ENCODE results near the gene FEM1B.
"Not testable (repeated sequence)": the region's sequence is repeated elsewhere in the genome, so short reads cannot be mapped to it uniquely, and the experiment has no call there.

Gene FEM1B

GRCh38 chr15:68277603-68278344 lies at the start of gene FEM1B:
TSS of gene FEM1B (plus strand) at chr15:68277745. CDS start at chr15:68278418, 673 bp downstream.
- H3K36me3 ChIP-seq (ENCODE audit: control insufficient read depth, insufficient read depth, low read length, severe bottlenecking): no peaks in the 10 kb centered on the region
- H3K4me1 ChIP-seq (ENCODE audit: control insufficient read depth, insufficient read depth, low read length): peaks cover 56% of the 10 kb centered on the region
- peak within 1 kb of the TSS; percentile 99 for H3K9ac ChIP-seq (ENCODE audit: low read length)
- peak; percentile 96 for DNase-seq (ENCODE audit: low read depth)
- peak within 1 kb of the TSS; percentile 97 for H3K4me3 ChIP-seq (ENCODE audit: low read length)
- H3K9me3 ChIP-seq (ENCODE audit: control insufficient read depth, low read length): no peaks in the 10 kb centered on the region
- no peaks in the 10 kb centered on the region for H3K27me3 ChIP-seq (replicated peaks; ENCODE audit: control insufficient read depth, insufficient read depth, low read length)

- peak; percentile 46 for DNase-seq (ENCODE audit: low read depth)
- Histone ChIP-seq H3K4me1 (ENCODE audit: control insufficient read depth, insufficient read depth, low read length) (peaks cover 17% of the 10 kb centered on the region), H3K9me3 (ENCODE audit: control insufficient read depth, low read length) (no peaks in the 10 kb centered on the region), H3K4me3 (ENCODE audit: low read length) (peak overlapping the region; percentile 88), H3K27me3 (replicated peaks; ENCODE audit: control insufficient read depth, insufficient read depth, low read length) (no peaks in the 10 kb centered on the region), H3K9ac (ENCODE audit: low read length) (peak overlapping the region; percentile 86), H3K36me3 (ENCODE audit: control insufficient read depth, insufficient read depth, low read length, severe bottlenecking) (no peaks in the 10 kb centered on the region)
Measured at GRCh38 chr15:68228143-68228970, 49.2 kb upstream of the FEM1B start.

- peak overlapping the region; percentile 86 for H3K9ac ChIP-seq (ENCODE audit: low read length)
- no peaks in the 10 kb centered on the region for H3K36me3 ChIP-seq (ENCODE audit: control insufficient read depth, insufficient read depth, low read length, severe bottlenecking)
- no peaks in the 10 kb centered on the region for H3K9me3 ChIP-seq (ENCODE audit: control insufficient read depth, low read length)
- no peak for DNase-seq (ENCODE audit: low read depth)
- no peaks in the 10 kb centered on the region for H3K27me3 ChIP-seq (replicated peaks; ENCODE audit: control insufficient read depth, insufficient read depth, low read length)
- H3K4me3 ChIP-seq (ENCODE audit: low read length): peak overlapping the region; percentile 88
- peaks cover 17% of the 10 kb centered on the region for H3K4me1 ChIP-seq (ENCODE audit: control insufficient read depth, insufficient read depth, low read length)
Measured at GRCh38 chr15:68228971-68229385, 48.6 kb upstream of the FEM1B start.

GRCh38 chr15:68229386-68230156 lies 48.0 kb upstream of the FEM1B start, which contains the start of gene CLN6:
TSS of gene CLN6 (minus strand) at chr15:68229728. CDS start at chr15:68229584, 144 bp downstream.
- H3K4me3 ChIP-seq (ENCODE audit: low read length): peak within 1 kb of the TSS; percentile 88
- peak; percentile 94 for DNase-seq (ENCODE audit: low read depth)
- H3K4me1 ChIP-seq (ENCODE audit: control insufficient read depth, insufficient read depth, low read length): peaks cover 17% of the 10 kb centered on the region
- peak within 1 kb of the TSS; percentile 86 for H3K9ac ChIP-seq (ENCODE audit: low read length)
- no peaks in the 10 kb centered on the region for H3K36me3 ChIP-seq (ENCODE audit: control insufficient read depth, insufficient read depth, low read length, severe bottlenecking)
- no peaks in the 10 kb centered on the region for H3K27me3 ChIP-seq (replicated peaks; ENCODE audit: control insufficient read depth, insufficient read depth, low read length)
- no peaks in the 10 kb centered on the region for H3K9me3 ChIP-seq (ENCODE audit: control insufficient read depth, low read length)

GRCh38 chr15:68230157-68231100 lies 47.1 kb upstream of the FEM1B start:
- H3K9ac ChIP-seq (ENCODE audit: low read length): peak overlapping the region; percentile 86
- no peaks in the 10 kb centered on the region for H3K36me3 ChIP-seq (ENCODE audit: control insufficient read depth, insufficient read depth, low read length, severe bottlenecking)
- H3K9me3 ChIP-seq (ENCODE audit: control insufficient read depth, low read length): no peaks in the 10 kb centered on the region
- DNase-seq (ENCODE audit: low read depth): peak; percentile 33
- peak overlapping the region; percentile 88 for H3K4me3 ChIP-seq (ENCODE audit: low read length)
- H3K4me1 ChIP-seq (ENCODE audit: control insufficient read depth, insufficient read depth, low read length): peaks cover 17% of the 10 kb centered on the region
- H3K27me3 ChIP-seq (replicated peaks; ENCODE audit: control insufficient read depth, insufficient read depth, low read length): no peaks in the 10 kb centered on the region

- Histone ChIP-seq H3K27me3 (replicated peaks; ENCODE audit: control insufficient read depth, insufficient read depth, low read length) (no peaks in the 10 kb centered on the region), H3K4me1 (ENCODE audit: control insufficient read depth, insufficient read depth, low read length) (peaks cover 17% of the 10 kb centered on the region), H3K9me3 (ENCODE audit: control insufficient read depth, low read length) (no peaks in the 10 kb centered on the region), H3K9ac (ENCODE audit: low read length) (no peak overlapping the region), H3K4me3 (ENCODE audit: low read length) (no peak overlapping the region), H3K36me3 (ENCODE audit: control insufficient read depth, insufficient read depth, low read length, severe bottlenecking) (no peaks in the 10 kb centered on the region)
- DNase-seq (ENCODE audit: low read depth): no peak
Measured at GRCh38 chr15:68231102-68231818, 46.3 kb upstream of the FEM1B start.

- H3K9ac ChIP-seq (ENCODE audit: low read length): no peak overlapping the region
- peaks cover 17% of the 10 kb centered on the region for H3K4me1 ChIP-seq (ENCODE audit: control insufficient read depth, insufficient read depth, low read length)
- H3K36me3 ChIP-seq (ENCODE audit: control insufficient read depth, insufficient read depth, low read length, severe bottlenecking): no peaks in the 10 kb centered on the region
- no peaks in the 10 kb centered on the region for H3K9me3 ChIP-seq (ENCODE audit: control insufficient read depth, low read length)
- no peak for DNase-seq (ENCODE audit: low read depth)
- H3K27me3 ChIP-seq (replicated peaks; ENCODE audit: control insufficient read depth, insufficient read depth, low read length): no peaks in the 10 kb centered on the region
- no peak overlapping the region for H3K4me3 ChIP-seq (ENCODE audit: low read length)
Measured at GRCh38 chr15:68232449-68232848, 45.1 kb upstream of the FEM1B start.

- no peak for DNase-seq (ENCODE audit: low read depth)
- peaks cover 14% of the 10 kb centered on the region for H3K4me1 ChIP-seq (ENCODE audit: control insufficient read depth, insufficient read depth, low read length)
Measured at GRCh38 chr15:68232937-68233336, 44.6 kb upstream of the FEM1B start.

GRCh38 chr15:68234060-68234459 lies 43.5 kb upstream of the FEM1B start:
- Histone ChIP-seq H3K4me3 (ENCODE audit: low read length) (no peak overlapping the region), H3K36me3 (ENCODE audit: control insufficient read depth, insufficient read depth, low read length, severe bottlenecking) (no peaks in the 10 kb centered on the region), H3K9me3 (ENCODE audit: control insufficient read depth, low read length) (peaks cover 6% of the 10 kb centered on the region), H3K4me1 (ENCODE audit: control insufficient read depth, insufficient read depth, low read length) (peaks cover 6% of the 10 kb centered on the region), H3K9ac (ENCODE audit: low read length) (no peak overlapping the region), H3K27me3 (replicated peaks; ENCODE audit: control insufficient read depth, insufficient read depth, low read length) (no peaks in the 10 kb centered on the region)
- DNase-seq (ENCODE audit: low read depth): no peak

More at GRCh38 chr15:68232937-68233336, 44.6 kb upstream of the FEM1B start:
- H3K9ac ChIP-seq (ENCODE audit: low read length): no peak overlapping the region
- H3K4me3 ChIP-seq (ENCODE audit: low read length): no peak overlapping the region
- H3K36me3 ChIP-seq (ENCODE audit: control insufficient read depth, insufficient read depth, low read length, severe bottlenecking): no peaks in the 10 kb centered on the region
- H3K27me3 ChIP-seq (replicated peaks; ENCODE audit: control insufficient read depth, insufficient read depth, low read length): no peaks in the 10 kb centered on the region
- H3K9me3 ChIP-seq (ENCODE audit: control insufficient read depth, low read length): no peaks in the 10 kb centered on the region

- H3K9ac ChIP-seq (ENCODE audit: low read length); H3K36me3 ChIP-seq (ENCODE audit: control insufficient read depth, insufficient read depth, low read length, severe bottlenecking); H3K4me1 ChIP-seq (ENCODE audit: control insufficient read depth, insufficient read depth, low read length); DNase-seq (ENCODE audit: low read depth); H3K27me3 ChIP-seq (replicated peaks; ENCODE audit: control insufficient read depth, insufficient read depth, low read length); H3K9me3 ChIP-seq (ENCODE audit: control insufficient read depth, low read length); H3K4me3 ChIP-seq (ENCODE audit: low read length): not testable (repeated sequence)
Measured at GRCh38 chr15:68234520-68234919, 43.0 kb upstream of the FEM1B start.
